ENCODE data around the gene OOSP4A.

OOSP4A gene

GRCh38 chr11:59938718-59939117 lies 25.1 kb upstream of the OOSP4A start:
- no peak overlapping the region for H4K5ac ChIP-seq (ENCODE audit: low read length)
- H3K18ac ChIP-seq (ENCODE audit: low read length), result no peak overlapping the region
- H2BK15ac ChIP-seq (replicated peaks; ENCODE audit: low read depth), result no peak overlapping the region
- no CpG with 5 or more reads among the region's 3 CpGs for WGBS (ENCODE audit: extremely low coverage, insufficient coverage, low lambda C conversion rate)
- no peak overlapping the region for H3K4me3 ChIP-seq (ENCODE audit: low read length)
- H3K23ac ChIP-seq (ENCODE audit: low read length), result no peak overlapping the region
- DNase-seq, result no peak
- no peak overlapping the region for H3K4me2 ChIP-seq (ENCODE audit: low read length)
- no peaks in the 10 kb centered on the region for H3K79me1 ChIP-seq (ENCODE audit: low read length)
- H2BK120ac ChIP-seq (ENCODE audit: low read depth, low read length), result no peak overlapping the region
- no peaks in the 10 kb centered on the region for H3K27me3 ChIP-seq (ENCODE audit: insufficient read depth, low read length, poor library complexity)
- H2AK5ac ChIP-seq (ENCODE audit: low read length), result no peak overlapping the region
- H4K8ac ChIP-seq (ENCODE audit: low read depth, low read length), result no peak overlapping the region
- no peak overlapping the region for H3K9ac ChIP-seq (ENCODE audit: low read length)
- no peak overlapping the region for H3K4ac ChIP-seq (ENCODE audit: low read depth, low read length)
- H3K4me1 ChIP-seq (ENCODE audit: control insufficient read depth, low read depth, low read length), result no peaks in the 10 kb centered on the region
- H3K79me2 ChIP-seq (ENCODE audit: control insufficient read depth, insufficient read depth, low read length), result no peaks in the 10 kb centered on the region
- no peak overlapping the region for H3K56ac ChIP-seq (ENCODE audit: low read length)
- H3K27ac ChIP-seq (ENCODE audit: low read depth, low read length), result no peak overlapping the region
- no peak overlapping the region for H2BK5ac ChIP-seq (ENCODE audit: low read length)
- H3K36me3 ChIP-seq (ENCODE audit: control insufficient read depth, insufficient read depth, low read length), result no peaks in the 10 kb centered on the region

GRCh38 chr11:59939482-59939881 lies 24.4 kb upstream of the OOSP4A start:
- no peak overlapping the region for H2BK15ac ChIP-seq (replicated peaks; ENCODE audit: low read depth)
- H2BK120ac ChIP-seq (ENCODE audit: low read depth, low read length), result no peak overlapping the region
- no peak overlapping the region for H3K56ac ChIP-seq (ENCODE audit: low read length)
- H3K27me3 ChIP-seq (ENCODE audit: insufficient read depth, low read length, poor library complexity), result no peaks in the 10 kb centered on the region
- H3K23ac ChIP-seq (ENCODE audit: low read length), result no peak overlapping the region
- H3K27ac ChIP-seq (ENCODE audit: low read depth, low read length), result no peak overlapping the region
- no peak overlapping the region for H3K4ac ChIP-seq (ENCODE audit: low read depth, low read length)
- no peak overlapping the region for H3K18ac ChIP-seq (ENCODE audit: low read length)
- no peaks in the 10 kb centered on the region for H3K79me2 ChIP-seq (ENCODE audit: control insufficient read depth, insufficient read depth, low read length)
- H3K36me3 ChIP-seq (ENCODE audit: control insufficient read depth, insufficient read depth, low read length), result no peaks in the 10 kb centered on the region
- no peak overlapping the region for H2BK5ac ChIP-seq (ENCODE audit: low read length)
- no peak overlapping the region for H3K4me3 ChIP-seq (ENCODE audit: low read length)
- H4K5ac ChIP-seq (ENCODE audit: low read length), result no peak overlapping the region
- H3K4me2 ChIP-seq (ENCODE audit: low read length), result no peak overlapping the region
- WGBS (ENCODE audit: extremely low coverage, insufficient coverage, low lambda C conversion rate), result no CpG with 5 or more reads among the region's 2 CpGs
- H4K8ac ChIP-seq (ENCODE audit: low read depth, low read length), result no peak overlapping the region
- no peaks in the 10 kb centered on the region for H3K79me1 ChIP-seq (ENCODE audit: low read length)
- H3K9ac ChIP-seq (ENCODE audit: low read length), result no peak overlapping the region
- H2AK5ac ChIP-seq (ENCODE audit: low read length), result no peak overlapping the region
- H3K4me1 ChIP-seq (ENCODE audit: control insufficient read depth, low read depth, low read length), result no peaks in the 10 kb centered on the region
- no peak for DNase-seq

DNA sequence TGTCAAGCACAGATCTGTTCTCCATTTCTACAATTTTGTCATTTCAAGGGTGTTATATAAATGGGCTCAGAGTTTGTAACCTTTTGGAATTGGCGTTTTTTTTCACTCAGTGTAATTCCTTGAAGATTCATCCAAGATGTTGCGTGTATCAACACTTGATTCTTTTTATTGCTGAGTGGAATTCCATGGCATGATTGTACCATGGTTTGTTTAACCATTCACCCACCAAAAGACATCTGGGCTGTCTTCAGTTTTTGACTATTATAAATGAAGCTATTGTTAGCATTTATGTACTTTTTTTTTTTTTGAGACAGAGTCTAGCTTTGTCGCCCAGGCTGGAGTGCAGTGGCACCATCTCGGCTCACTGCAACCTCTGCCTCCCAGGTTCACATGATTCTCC lies 22.7 kb upstream of the OOSP4A start:
- no peaks in the 10 kb centered on the region for H3K27me3 ChIP-seq (ENCODE audit: insufficient read depth, low read length, poor library complexity)
- no peak for DNase-seq
- H3K79me1 ChIP-seq (ENCODE audit: low read length), result no peaks in the 10 kb centered on the region
- no peak overlapping the region for H3K56ac ChIP-seq (ENCODE audit: low read length)
- no peak overlapping the region for H4K5ac ChIP-seq (ENCODE audit: low read length)
- H2AK5ac ChIP-seq (ENCODE audit: low read length), result no peak overlapping the region
- H3K4me2 ChIP-seq (ENCODE audit: low read length), result no peak overlapping the region
- no peak overlapping the region for H3K18ac ChIP-seq (ENCODE audit: low read length)
- no peak overlapping the region for H3K4me3 ChIP-seq (ENCODE audit: low read length)
- no peak overlapping the region for H3K23ac ChIP-seq (ENCODE audit: low read length)
- H2BK120ac ChIP-seq (ENCODE audit: low read depth, low read length), result no peak overlapping the region
- no peaks in the 10 kb centered on the region for H3K4me1 ChIP-seq (ENCODE audit: control insufficient read depth, low read depth, low read length)
- H3K36me3 ChIP-seq (ENCODE audit: control insufficient read depth, insufficient read depth, low read length), result no peaks in the 10 kb centered on the region
- no peak overlapping the region for H2BK15ac ChIP-seq (replicated peaks; ENCODE audit: low read depth)
- no peaks in the 10 kb centered on the region for H3K79me2 ChIP-seq (ENCODE audit: control insufficient read depth, insufficient read depth, low read length)
- no peak overlapping the region for H3K9ac ChIP-seq (ENCODE audit: low read length)
- H2BK5ac ChIP-seq (ENCODE audit: low read length), result no peak overlapping the region
- WGBS (ENCODE audit: extremely low coverage, insufficient coverage, low lambda C conversion rate), result no CpG with 5 or more reads among the region's 4 CpGs
- no peak overlapping the region for H4K8ac ChIP-seq (ENCODE audit: low read depth, low read length)
- H3K27ac ChIP-seq (ENCODE audit: low read depth, low read length), result no peak overlapping the region
- H3K4ac ChIP-seq (ENCODE audit: low read depth, low read length), result no peak overlapping the region

GRCh38 chr11:59943997-59944714 lies 19.7 kb upstream of the OOSP4A start:
- Histone ChIP-seq H3K27ac (ENCODE audit: low read depth, low read length) (no peak overlapping the region), H2BK5ac (ENCODE audit: low read length) (no peak overlapping the region), H3K36me3 (ENCODE audit: control insufficient read depth, insufficient read depth, low read length) (no peaks in the 10 kb centered on the region), H3K56ac (ENCODE audit: low read length) (no peak overlapping the region), H4K5ac (ENCODE audit: low read length) (no peak overlapping the region), H3K27me3 (ENCODE audit: insufficient read depth, low read length, poor library complexity) (no peaks in the 10 kb centered on the region), H3K4ac (ENCODE audit: low read depth, low read length) (no peak overlapping the region), H3K23ac (ENCODE audit: low read length) (no peak overlapping the region), H3K4me1 (ENCODE audit: control insufficient read depth, low read depth, low read length) (no peaks in the 10 kb centered on the region), H3K18ac (ENCODE audit: low read length) (no peak overlapping the region), H4K8ac (ENCODE audit: low read depth, low read length) (no peak overlapping the region), H3K4me2 (ENCODE audit: low read length) (no peak overlapping the region), H3K79me1 (ENCODE audit: low read length) (no peaks in the 10 kb centered on the region), H3K9ac (ENCODE audit: low read length) (no peak overlapping the region), H2BK120ac (ENCODE audit: low read depth, low read length) (no peak overlapping the region), H3K79me2 (ENCODE audit: control insufficient read depth, insufficient read depth, low read length) (no peaks in the 10 kb centered on the region), H2AK5ac (ENCODE audit: low read length) (no peak overlapping the region), H3K4me3 (ENCODE audit: low read length) (no peak overlapping the region), H2BK15ac (replicated peaks; ENCODE audit: low read depth) (no peak overlapping the region)
- WGBS (ENCODE audit: extremely low coverage, insufficient coverage, low lambda C conversion rate), result 100% methylated on average over 1 of the region's 3 CpGs
- DNase-seq, result peak; percentile 63

- Histone ChIP-seq H3K23ac (ENCODE audit: low read length) (no peak overlapping the region), H2BK120ac (ENCODE audit: low read depth, low read length) (no peak overlapping the region), H2BK5ac (ENCODE audit: low read length) (no peak overlapping the region), H2AK5ac (ENCODE audit: low read length) (no peak overlapping the region), H3K4me2 (ENCODE audit: low read length) (no peak overlapping the region), H3K9ac (ENCODE audit: low read length) (no peak overlapping the region), H3K27ac (ENCODE audit: low read depth, low read length) (no peak overlapping the region), H4K5ac (ENCODE audit: low read length) (no peak overlapping the region), H2BK15ac (replicated peaks; ENCODE audit: low read depth) (no peak overlapping the region), H3K4me1 (ENCODE audit: control insufficient read depth, low read depth, low read length) (no peaks in the 10 kb centered on the region), H3K4ac (ENCODE audit: low read depth, low read length) (no peak overlapping the region), H3K27me3 (ENCODE audit: insufficient read depth, low read length, poor library complexity) (no peaks in the 10 kb centered on the region), H3K36me3 (ENCODE audit: control insufficient read depth, insufficient read depth, low read length) (no peaks in the 10 kb centered on the region), H3K4me3 (ENCODE audit: low read length) (no peak overlapping the region), H3K18ac (ENCODE audit: low read length) (no peak overlapping the region), H3K56ac (ENCODE audit: low read length) (no peak overlapping the region), H3K79me2 (ENCODE audit: control insufficient read depth, insufficient read depth, low read length) (no peaks in the 10 kb centered on the region), H4K8ac (ENCODE audit: low read depth, low read length) (no peak overlapping the region), H3K79me1 (ENCODE audit: low read length) (no peaks in the 10 kb centered on the region)
- WGBS (ENCODE audit: extremely low coverage, insufficient coverage, low lambda C conversion rate), result no CpG with 5 or more reads among the region's 2 CpGs
- DNase-seq, result no peak
These were observed 19.1 kb upstream of the OOSP4A start for GRCh38 chr11:59944720-59945119.

Data from mesendoderm (in vitro differentiated cells).